ENCODE data around the gene STK32C.

GRCh38 chr10:132199854-132200311 lies 107.9 kb downstream of the STK32C start:
- no peak for TF ChIP-seq ZNF384 (IDR thresholded peaks at IDR 0.05)
- no peak for TF ChIP-seq SP1 (IDR thresholded peaks at IDR 0.05)
- TF ChIP-seq FOXM1 (IDR thresholded peaks at IDR 0.05; ENCODE audit: borderline replicate concordance): no peak
- TF ChIP-seq ARNT (IDR thresholded peaks at IDR 0.05): no peak
- no peak for TF ChIP-seq FOXK2 (IDR thresholded peaks at IDR 0.05)
- TF ChIP-seq SUZ12 (IDR thresholded peaks at IDR 0.05): no peak
- no peak for TF ChIP-seq LEF1 (IDR thresholded peaks at IDR 0.05; ENCODE audit: borderline replicate concordance)
- TF ChIP-seq, protein P1, sequence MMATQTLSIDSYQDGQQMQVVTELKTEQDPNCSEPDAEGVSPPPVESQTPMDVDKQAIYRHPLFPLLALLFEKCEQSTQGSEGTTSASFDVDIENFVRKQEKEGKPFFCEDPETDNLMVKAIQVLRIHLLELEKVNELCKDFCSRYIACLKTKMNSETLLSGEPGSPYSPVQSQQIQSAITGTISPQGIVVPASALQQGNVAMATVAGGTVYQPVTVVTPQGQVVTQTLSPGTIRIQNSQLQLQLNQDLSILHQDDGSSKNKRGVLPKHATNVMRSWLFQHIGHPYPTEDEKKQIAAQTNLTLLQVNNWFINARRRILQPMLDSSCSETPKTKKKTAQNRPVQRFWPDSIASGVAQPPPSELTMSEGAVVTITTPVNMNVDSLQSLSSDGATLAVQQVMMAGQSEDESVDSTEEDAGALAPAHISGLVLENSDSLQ (IDR thresholded peaks at IDR 0.05): no peak
- TF ChIP-seq BHLHE40 (IDR thresholded peaks at IDR 0.05; ENCODE audit: borderline replicate concordance): no peak
- TF ChIP-seq L3MBTL2 (conservative IDR thresholded peaks at IDR 0.05): no peak
- TF ChIP-seq NFRKB (IDR thresholded peaks at IDR 0.05): no peak
- no peak for TF ChIP-seq HDGF (IDR thresholded peaks at IDR 0.05; ENCODE audit: borderline replicate concordance)
- no peak for TF ChIP-seq TARDBP (IDR thresholded peaks at IDR 0.05)
- no peak for TF ChIP-seq ELF4 (IDR thresholded peaks at IDR 0.05)

Data from HEK293T (cell line).